ENCODE results near the gene RSAD1.

RSAD1 gene

GRCh38 chr17:50480142-50480764 is 1.6 kb downstream of the RSAD1 start:
- TF ChIP-seq EZH2phosphoT487 (IDR thresholded peaks at IDR 0.05; ENCODE audit: borderline replicate concordance, low read length) (no peak), CTCF (IDR thresholded peaks at IDR 0.05; ENCODE audit: low read depth, low read length, poor library complexity, severe bottlenecking) (no peak)
- Histone ChIP-seq H3K79me2 (ENCODE audit: control insufficient read depth, low read length) (peaks cover 13% of the 10 kb centered on the region), H3K4me3 (ENCODE audit: low read length) (peak overlapping the region; percentile 89), H3K9me2 (replicated peaks; ENCODE audit: control insufficient read depth, low read length) (no peaks in the 10 kb centered on the region), H3K27me3 (ENCODE audit: control insufficient read depth, low read length) (no peaks in the 10 kb centered on the region), H3F3A (ENCODE audit: control insufficient read depth, insufficient read depth) (peaks cover 7% of the 10 kb centered on the region), H3K36me3 (ENCODE audit: control insufficient read depth, low read length) (peaks cover 27% of the 10 kb centered on the region), H3K4me2 (ENCODE audit: low read length) (peak overlapping the region; percentile 75), H4K20me1 (ENCODE audit: control insufficient read depth, insufficient read depth, low read depth, low read length) (no peaks in the 10 kb centered on the region), H3K27ac (ENCODE audit: low read depth, low read length) (no peak overlapping the region), H3K9me3 (ENCODE audit: control insufficient read depth, insufficient read depth, low read length) (no peaks in the 10 kb centered on the region), H3K4me1 (ENCODE audit: control insufficient read depth, low read length) (peaks cover 27% of the 10 kb centered on the region)

- H4K20me1 ChIP-seq (ENCODE audit: control insufficient read depth, insufficient read depth, low read depth, low read length), result no peaks in the 10 kb centered on the region
- H3K36me3 ChIP-seq (ENCODE audit: control insufficient read depth, low read length), result peaks cover 30% of the 10 kb centered on the region
- H3K4me1 ChIP-seq (ENCODE audit: control insufficient read depth, low read length), result peaks cover 27% of the 10 kb centered on the region
- no peaks in the 10 kb centered on the region for H3K9me3 ChIP-seq (ENCODE audit: control insufficient read depth, insufficient read depth, low read length)
- peaks cover 7% of the 10 kb centered on the region for H3F3A ChIP-seq (ENCODE audit: control insufficient read depth, insufficient read depth)
- H3K79me2 ChIP-seq (ENCODE audit: control insufficient read depth, low read length), result peaks cover 13% of the 10 kb centered on the region
- H3K4me2 ChIP-seq (ENCODE audit: low read length), result peak overlapping the region; percentile 5; the same call in 1 of the 2 replicates
- no peak overlapping the region for H3K4me3 ChIP-seq (ENCODE audit: low read length)
- no peak for TF ChIP-seq CTCF (IDR thresholded peaks at IDR 0.05; ENCODE audit: low read depth, low read length, poor library complexity, severe bottlenecking)
- TF ChIP-seq EZH2phosphoT487 (IDR thresholded peaks at IDR 0.05; ENCODE audit: borderline replicate concordance, low read length), result no peak
- no peaks in the 10 kb centered on the region for H3K9me2 ChIP-seq (replicated peaks; ENCODE audit: control insufficient read depth, low read length)
- no peak overlapping the region for H3K27ac ChIP-seq (ENCODE audit: low read depth, low read length)
- H3K27me3 ChIP-seq (ENCODE audit: control insufficient read depth, low read length), result no peaks in the 10 kb centered on the region
Observed at GRCh38 chr17:50480854-50481490, 2.3 kb downstream of the RSAD1 start.

- Histone ChIP-seq H3K4me2 (ENCODE audit: low read length) (no peak overlapping the region), H3K4me3 (ENCODE audit: low read length) (no peak overlapping the region), H3K79me2 (ENCODE audit: control insufficient read depth, low read length) (peaks cover 13% of the 10 kb centered on the region), H3K9me3 (ENCODE audit: control insufficient read depth, insufficient read depth, low read length) (no peaks in the 10 kb centered on the region), H3K27ac (ENCODE audit: low read depth, low read length) (no peak overlapping the region), H3K36me3 (ENCODE audit: control insufficient read depth, low read length) (peaks cover 30% of the 10 kb centered on the region), H3K9me2 (replicated peaks; ENCODE audit: control insufficient read depth, low read length) (no peaks in the 10 kb centered on the region), H4K20me1 (ENCODE audit: control insufficient read depth, insufficient read depth, low read depth, low read length) (no peaks in the 10 kb centered on the region), H3F3A (ENCODE audit: control insufficient read depth, insufficient read depth) (peaks cover 7% of the 10 kb centered on the region), H3K4me1 (ENCODE audit: control insufficient read depth, low read length) (peaks cover 27% of the 10 kb centered on the region), H3K27me3 (ENCODE audit: control insufficient read depth, low read length) (no peaks in the 10 kb centered on the region)
- TF ChIP-seq CTCF (IDR thresholded peaks at IDR 0.05; ENCODE audit: low read depth, low read length, poor library complexity, severe bottlenecking) (no peak), EZH2phosphoT487 (IDR thresholded peaks at IDR 0.05; ENCODE audit: borderline replicate concordance, low read length) (no peak)
Observed at GRCh38 chr17:50481648-50482047, 3.0 kb downstream of the RSAD1 start.
